Sigmoid colon (tissue), 7 donors: ENCODE data around the gene CAMK1D. TPM values are rescaled to one million over a fixed set of nuclear protein-coding genes. Genes with fewer than 3 reads are reported as not detected.

Experiments
- DNase-seq: peaks from one replicate; pipeline ENCODE4 v3.0.0-alpha.2; 2019
- H3K27ac ChIP-seq, 4 donors: fragments of 200-600 bp; sonication (generic); one replicate each; pipeline ENCODE4 v1.5.1; 2016 to 2019; ENCODE audit warnings: mild to moderate bottlenecking in 1 of 4
- H3K27me3 ChIP-seq, 3 donors: fragments of 200-600 bp; sonication (generic); one replicate each; pipeline ENCODE4 v1.5.1; 2019; ENCODE audit warnings: mild to moderate bottlenecking in 1 of 3
- H3K36me3 ChIP-seq, 4 donors: fragments of 200-600 bp; sonication (generic); one replicate each; pipeline ENCODE4 v1.5.1; 2016 to 2019
- H3K4me1 ChIP-seq, 4 donors: fragments of 200-600 bp; sonication (generic); one replicate each; pipeline ENCODE4 v1.5.1; 2017 to 2019
- H3K4me3 ChIP-seq, 4 donors: fragments of 200-600 bp; sonication (generic); one replicate each; pipeline ENCODE4 v1.5.1; 2017 to 2019; ENCODE audit warnings: mild to moderate bottlenecking in 2 of 4, moderate library complexity in 1 of 4
- H3K9me3 ChIP-seq, 4 donors: fragments of 200-600 bp in 3 of 4; sonication (generic) in 3 of 4; one replicate each; pipeline versions ENCODE4 v1.5.1 to v1.6.1; 2013 to 2019
- CTCF ChIP-seq, 4 experiments: fragments of 450-650 bp in 3 of 4; fragments of 200-600 bp in 1 of 4; IDR thresholded peaks; one replicate each; pipeline ENCODE4 v1.5.1; 2016 to 2019; ENCODE audit warnings: antibody characterized with exemption in 4 of 4, mild to moderate bottlenecking in 3 of 4, moderate library complexity in 2 of 4
- EP300 ChIP-seq, 4 donors: sonication (generic); formaldehyde crosslinking; IDR thresholded peaks; one replicate each; pipeline ENCODE4 v1.6.1; 2017; ENCODE audit warnings: antibody characterized with exemption in 4 of 4
- POLR2A ChIP-seq, 2 donors: fragments of 450-650 bp; IDR thresholded peaks; one replicate each; pipeline ENCODE4 v1.6.1; 2016; ENCODE audit warnings: antibody characterized with exemption in 2 of 2, mild to moderate bottlenecking in 2 of 2, moderate library complexity in 2 of 2
- POLR2AphosphoS5 ChIP-seq, 4 donors: sonication (generic); formaldehyde crosslinking; IDR thresholded peaks; one replicate each; pipeline ENCODE4 v1.6.1; 2017; ENCODE audit warnings: antibody characterized with exemption in 4 of 4
- WGBS, 2 donors: extraction: QIAGEN DNeasy Blood & Tissue Kit; methylation state at CpG; one replicate each; pipeline ENCODE4 v1.1.7; 2013; 5-methylcytosine and 5-hydroxymethylcytosine counted together
- intact Hi-C: fragments of 100-400 bp; cut with DNase I; formaldehyde crosslinking; loops from one replicate; pipeline ENCODE4 v1.15.1; 2023
- polyA plus RNA-seq, 3 donors: library from polyadenylated mRNA; stranded (reverse); fragments of 200-250 nt; gene quantifications; one replicate each; pipeline ENCODE4 v1.2.3, GENCODE V29; 2013
- total RNA-seq, 4 donors: library from RNA; depleted of rRNA; stranded (reverse); fragments of >200 nt; gene quantifications; one replicate each; pipeline ENCODE4 v1.1.0, GENCODE V29; 2016
- donor health status: healthy with polysubstance abuse.
- donor health status: Bipolar disorder and iron deficiency.
- donor health status: healthy.

The CAMK1D gene
- total and polyA plus RNA-seq, 7 donors = 7.2 to 11.5 (median 8.6) TPM

GRCh38 chr10:12709000-12709401, 359.7 kb downstream of the CAMK1D start:
- peaks cover 0 to 75% (median 63%) of the 10 kb centered on the region in 4 donors for H3K4me1 ChIP-seq
- peak overlapping the region; percentile 81 to 90 (median 86) for H3K27ac ChIP-seq
- no peak overlapping the region for H3K4me3 ChIP-seq
- H3K36me3 ChIP-seq = no peaks in the 10 kb centered on the region
- H3K9me3 ChIP-seq = no peaks in the 10 kb centered on the region
- TF ChIP-seq POLR2AphosphoS5 (IDR thresholded peaks at IDR 0.05) = peak in 1 of 4 donors; percentile 7
- no peak for TF ChIP-seq EP300 (IDR thresholded peaks at IDR 0.05)
- peak; percentile 74 for DNase-seq
- intact Hi-C loops = loop anchor here (5.0 kb wide), 3 partner anchors 102 to 362 kb away; partner anchors contain the start of gene CAMK1D
- 53 to 71% methylated on average over 3 of the region's 3 CpGs for WGBS, 2 donors
- H3K27me3 ChIP-seq = no peaks in the 10 kb centered on the region

- Histone ChIP-seq H3K27me3 (no peaks in the 10 kb centered on the region), H3K27ac (peak overlapping the region; percentile 81 to 90 (median 86)), H3K36me3 (no peaks in the 10 kb centered on the region), H3K9me3 (no peaks in the 10 kb centered on the region), H3K4me1 (peaks cover 0 to 69% (median 58%) of the 10 kb centered on the region in 4 donors), H3K4me3 (no peak overlapping the region)
- 15 to 48% methylated on average over 4 of the region's 4 CpGs for WGBS, 2 donors
- no peak for TF ChIP-seq CTCF (IDR thresholded peaks at IDR 0.05)
- no peak for TF ChIP-seq POLR2A (IDR thresholded peaks at IDR 0.05)
- no peak for TF ChIP-seq EP300 (IDR thresholded peaks at IDR 0.05)
- TF ChIP-seq POLR2AphosphoS5 (IDR thresholded peaks at IDR 0.05) = no peak
- DNase-seq = no peak
- intact Hi-C loops = loop anchor here (5.0 kb wide), 3 partner anchors 102 to 362 kb away; partner anchors contain the start of gene CAMK1D
These were observed 360.2 kb downstream of the CAMK1D start for GRCh38 chr10:12709521-12709963.

GRCh38 chr10:12710157-12710556, 360.8 kb downstream of the CAMK1D start:
- no peaks in the 10 kb centered on the region for H3K27me3 ChIP-seq
- no peaks in the 10 kb centered on the region for H3K36me3 ChIP-seq
- DNase-seq = no peak
- H3K9me3 ChIP-seq = no peaks in the 10 kb centered on the region
- intact Hi-C loops = loop anchor here (2.0 kb wide), 1 partner anchor 51 kb away; no protein-coding TSS in a partner anchor
- no peak overlapping the region for H3K4me3 ChIP-seq
- H3K4me1 ChIP-seq = peaks cover 0 to 63% (median 55%) of the 10 kb centered on the region in 4 donors
- H3K27ac ChIP-seq = peak overlapping the region; percentile 81 to 90 (median 86)
- no peak for TF ChIP-seq CTCF (IDR thresholded peaks at IDR 0.05)
- no peak for TF ChIP-seq POLR2A (IDR thresholded peaks at IDR 0.05)
- TF ChIP-seq POLR2AphosphoS5 (IDR thresholded peaks at IDR 0.05) = no peak
- no peak for TF ChIP-seq EP300 (IDR thresholded peaks at IDR 0.05)
- WGBS, 2 donors = 90 to 92% methylated on average over 8 of the region's 8 CpGs

- intact Hi-C loops = loop anchor here (1.0 to 2.0 kb wide), 2 partner anchors 52 to 446 kb away; no protein-coding TSS in a partner anchor
- H3K27me3 ChIP-seq = no peaks in the 10 kb centered on the region
- H3K4me1 ChIP-seq = peaks cover 0 to 57% (median 51%) of the 10 kb centered on the region in 4 donors
- TF ChIP-seq CTCF (IDR thresholded peaks at IDR 0.05) (peak; percentile 89 to 96 (median 90)), POLR2AphosphoS5 (IDR thresholded peaks at IDR 0.05) (peak in 1 of 4 donors; percentile 38), POLR2A (IDR thresholded peaks at IDR 0.05) (no peak), EP300 (IDR thresholded peaks at IDR 0.05) (no peak)
- H3K9me3 ChIP-seq = no peaks in the 10 kb centered on the region
- no peaks in the 10 kb centered on the region for H3K36me3 ChIP-seq
- H3K27ac ChIP-seq = peak overlapping the region; percentile 81 to 90 (median 86)
- WGBS, 2 donors = 37 to 45% methylated on average over 9 of the region's 9 CpGs
- no peak overlapping the region for H3K4me3 ChIP-seq
- peak; percentile 88 for DNase-seq
These were observed 361.4 kb downstream of the CAMK1D start for GRCh38 chr10:12710594-12711349.

- no peaks in the 10 kb centered on the region for H3K36me3 ChIP-seq
- 69 to 71% methylated on average over 6 of the region's 6 CpGs for whole genome bisulfite sequencing, 2 donors
- H3K4me3 ChIP-seq = no peak overlapping the region
- no peaks in the 10 kb centered on the region for H3K27me3 ChIP-seq
- H3K4me1 ChIP-seq = peaks cover 0 to 52% (median 46%) of the 10 kb centered on the region in 4 donors
- TF ChIP-seq POLR2AphosphoS5 (IDR thresholded peaks at IDR 0.05) = no peak
- TF ChIP-seq EP300 (IDR thresholded peaks at IDR 0.05) = no peak
- no peak for TF ChIP-seq CTCF (IDR thresholded peaks at IDR 0.05)
- TF ChIP-seq POLR2A (IDR thresholded peaks at IDR 0.05) = no peak
- no peak for DNase-seq
- intact Hi-C loops = loop anchor here (1.0 to 2.0 kb wide), 2 partner anchors 53 to 447 kb away; no protein-coding TSS in a partner anchor
- H3K9me3 ChIP-seq = no peaks in the 10 kb centered on the region
- H3K27ac ChIP-seq = peak overlapping the region in 3 of 4 donors; percentile 85 to 90 (median 86)
These were observed 362.0 kb downstream of the CAMK1D start for GRCh38 chr10:12711350-12711708.
